Activated CD8-positive, alpha-beta T cell treated with anti-CD3 and anti-CD28 coated beads for 36 hours (primary cell): ENCODE measurements around the gene PPP1R1A. TPM values are rescaled to one million over a fixed set of nuclear protein-coding genes. Genes with fewer than 3 reads are reported as not detected.

Source experiments
- ATAC-seq: fragments of 200-7000 bp; cut with Tn5 transposase; one replicate; pipeline ENCODE4 v1.10.0; 2021; ENCODE audit warnings: mild to moderate bottlenecking, moderate library complexity
- CTCF ChIA-PET: fragments of 350-600 bp; sonication (Branson Sonifier 250); formaldehyde crosslinking; loops from one replicate; lab custom pipeline; 2021; ENCODE audit warnings: antibody characterized with exemption; lab: Charles Lee
- POLR2A ChIA-PET: fragments of 350-600 bp; sonication (Branson Sonifier 250); formaldehyde crosslinking; loops from one replicate; lab custom pipeline; 2021; ENCODE audit warnings: antibody characterized with exemption; lab: Charles Lee
- DNase-seq: peaks from one replicate; pipeline ENCODE4 v3.0.0-alpha.2; 2020
- H3K27ac Mint-ChIP-seq: one replicate; pipeline ENCODE4 v1.8.0; 2021; ENCODE audit warnings: mild to moderate bottlenecking, mixed read lengths
- H3K27me3 Mint-ChIP-seq: one replicate; pipeline ENCODE4 v1.8.0; 2021; ENCODE audit warnings: mixed read lengths
- H3K36me3 Mint-ChIP-seq: one replicate; pipeline ENCODE4 v1.8.0; 2021; ENCODE audit warnings: low read depth, mixed read lengths
- H3K4me1 Mint-ChIP-seq: one replicate; pipeline ENCODE4 v1.8.0; 2021; ENCODE audit warnings: low read depth, mixed read lengths
- H3K4me3 Mint-ChIP-seq: one replicate; pipeline ENCODE4 v1.8.0; 2021; ENCODE audit warnings: mild to moderate bottlenecking, moderate library complexity, mixed read lengths
- H3K9me3 Mint-ChIP-seq: one replicate; pipeline ENCODE4 v1.8.0; 2021; ENCODE audit warnings: mixed read lengths
- CTCF ChIP-seq: fragments of 200-600 bp; IDR thresholded peaks from one replicate; pipeline ENCODE4 v1.8.0; 2022; ENCODE audit warnings: antibody characterized with exemption, mild to moderate bottlenecking
- intact Hi-C: fragments of 100-400 bp; cut with micrococcal nuclease; formaldehyde crosslinking; loops from one replicate; pipeline ENCODE4 v1.10.0; 2022
- total RNA-seq, 2 experiments: library from RNA; stranded (reverse); gene quantifications; one replicate each; pipeline ENCODE4 v1.2.3, GENCODE V29; 2021

PPP1R1A gene
- total RNA-seq, 2 experiments from 2014 or later = not detected

DNA sequence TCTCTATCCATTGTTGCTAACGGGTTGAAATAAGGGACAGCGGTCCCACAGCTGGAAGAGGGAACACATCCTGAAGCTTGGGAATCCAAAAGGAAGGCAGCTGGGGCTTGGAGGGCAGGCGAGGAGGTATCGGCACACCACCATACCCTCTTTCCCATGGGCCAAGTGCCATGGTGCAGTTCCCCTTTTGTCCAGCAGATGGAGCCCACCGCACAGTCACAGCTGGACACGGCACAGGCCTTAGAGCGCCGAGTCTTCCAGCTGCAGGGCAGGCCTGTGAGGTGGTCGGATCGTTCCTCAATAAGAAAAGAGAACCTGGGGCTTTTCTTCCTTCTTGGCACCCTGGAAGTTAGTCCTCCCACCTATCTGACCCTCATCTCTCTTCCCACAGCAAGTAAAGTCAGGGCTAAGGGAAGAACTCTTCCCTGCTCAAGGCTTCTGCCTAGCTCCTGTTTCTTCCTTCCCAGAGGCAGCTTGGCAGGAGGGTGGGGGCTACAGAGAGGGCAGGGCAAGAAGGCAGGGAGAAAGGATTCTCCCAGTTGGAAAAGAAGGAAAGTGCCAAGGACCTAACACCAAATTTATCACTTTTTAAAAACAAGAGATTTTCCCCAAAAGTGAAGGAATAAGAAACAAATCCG is 8.6 kb downstream of the PPP1R1A start:
- ChIA-PET CTCF (interaction anchor here (0.6 to 13.0 kb wide), 43 partner anchors 9 to 492 kb away, joined by 3 to 120 read pairs (median 5); partner anchors contain the start of genes LACRT, PDE1B and PPP1R1A), POLR2A (no interaction called here)
- H3K9me3 Mint-ChIP-seq = no peaks in the 10 kb centered on the region
- TF ChIP-seq CTCF = peak; percentile 98
- intact Hi-C loops = no loop called here
- H3K36me3 Mint-ChIP-seq = no peaks in the 10 kb centered on the region
- H3K27me3 Mint-ChIP-seq = peaks cover 5% of the 10 kb centered on the region
- no peak overlapping the region for H3K4me3 Mint-ChIP-seq
- ATAC-seq (peak; percentile 99), DNase-seq (peak; percentile 91)
- H3K27ac Mint-ChIP-seq = no peak overlapping the region
- peaks cover 5% of the 10 kb centered on the region for H3K4me1 Mint-ChIP-seq

GRCh38 chr12:54579258-54579657 is 9.2 kb downstream of the PPP1R1A start:
- intact Hi-C loops = no loop called here
- ChIA-PET CTCF (interaction anchor here (0.9 to 13.0 kb wide), 34 partner anchors 8 to 493 kb away, joined by 3 to 120 read pairs (median 5); partner anchors contain the start of genes LACRT, PDE1B and PPP1R1A), POLR2A (no interaction called here)
- H3K27me3 Mint-ChIP-seq = peaks cover 3% of the 10 kb centered on the region
- H3K9me3 Mint-ChIP-seq = no peaks in the 10 kb centered on the region
- DNase-seq (no peak), ATAC-seq (peak; percentile 11)
- H3K36me3 Mint-ChIP-seq = no peaks in the 10 kb centered on the region
- H3K27ac Mint-ChIP-seq = no peak overlapping the region
- H3K4me3 Mint-ChIP-seq = no peak overlapping the region
- peaks cover 5% of the 10 kb centered on the region for H3K4me1 Mint-ChIP-seq
- TF ChIP-seq CTCF = no peak

DNA sequence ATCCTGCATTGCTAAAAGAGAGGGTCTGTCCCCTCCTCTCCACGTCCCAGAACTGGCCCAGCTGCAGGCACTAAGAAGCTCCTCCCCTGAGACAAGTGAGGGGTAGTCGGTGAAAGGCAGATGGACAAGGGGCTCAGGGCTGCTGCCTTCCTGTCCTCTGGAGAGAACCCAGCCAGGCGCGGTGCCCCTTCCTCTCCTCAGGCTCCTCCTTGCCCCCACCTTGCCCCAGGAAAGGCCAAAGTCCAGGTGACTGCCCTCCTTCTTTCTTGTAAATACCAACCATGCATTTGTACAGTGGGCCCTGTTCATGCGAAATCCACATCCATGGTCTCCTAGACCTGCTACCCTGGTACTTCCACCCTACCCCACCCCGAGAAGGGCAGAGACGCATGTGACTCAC is 9.7 kb downstream of the PPP1R1A start:
- ATAC-seq = no peak
- H3K4me1 Mint-ChIP-seq = peaks cover 5% of the 10 kb centered on the region
- no peak for TF ChIP-seq CTCF
- ChIA-PET CTCF (interaction anchor here (1.0 to 13.0 kb wide), 9 partner anchors 12 to 454 kb away, joined by 3 to 120 read pairs (median 16); no protein-coding TSS in a partner anchor), POLR2A (interaction anchor here (1.5 kb wide), 1 partner anchor 7 kb away, joined by 4 read pairs; no protein-coding TSS in a partner anchor)
- intact Hi-C loops = no loop called here
- H3K4me3 Mint-ChIP-seq = no peak overlapping the region
- no peak for DNase-seq
- H3K27me3 Mint-ChIP-seq = no peaks in the 10 kb centered on the region
- H3K27ac Mint-ChIP-seq = no peak overlapping the region
- H3K9me3 Mint-ChIP-seq = no peaks in the 10 kb centered on the region
- no peaks in the 10 kb centered on the region for H3K36me3 Mint-ChIP-seq

DNA sequence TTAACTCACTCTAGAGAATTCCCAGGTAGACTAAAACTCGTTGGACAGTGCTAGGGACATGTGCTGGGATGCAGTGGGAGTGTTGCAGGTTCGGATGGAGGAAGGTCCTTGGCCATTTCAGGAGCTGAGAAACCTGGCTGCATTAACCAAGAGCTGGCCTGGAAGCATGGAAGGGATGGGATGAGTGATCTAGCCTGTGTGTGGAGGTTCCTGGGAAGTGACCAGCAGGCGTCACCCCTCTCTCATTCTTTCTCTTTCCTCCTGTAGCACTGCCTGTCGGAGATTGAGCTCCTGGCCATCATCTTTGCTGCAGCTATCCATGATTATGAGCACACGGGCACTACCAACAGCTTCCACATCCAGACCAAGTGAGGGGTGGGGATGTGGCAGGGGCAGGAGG is 15.6 kb downstream of the PPP1R1A start:
- no peak overlapping the region for H3K4me3 Mint-ChIP-seq
- CTCF ChIA-PET = interaction anchor here (1.1 to 13.0 kb wide), 3 partner anchors 10 to 26 kb away, joined by 3 to 120 read pairs (median 3); no protein-coding TSS in a partner anchor
- H3K27me3 Mint-ChIP-seq = no peaks in the 10 kb centered on the region
- H3K4me1 Mint-ChIP-seq = no peaks in the 10 kb centered on the region
- no peaks in the 10 kb centered on the region for H3K36me3 Mint-ChIP-seq
- POLR2A ChIA-PET = interaction anchor here (1.5 kb wide), 1 partner anchor 9 kb away, joined by 4 read pairs; no protein-coding TSS in a partner anchor
- intact Hi-C loops = no loop called here
- no peak for DNase-seq
- H3K9me3 Mint-ChIP-seq = no peaks in the 10 kb centered on the region
- no peak overlapping the region for H3K27ac Mint-ChIP-seq
- TF ChIP-seq CTCF = no peak
- ATAC-seq = no peak
